ENCODE results near the gene GNAT3.

GNAT3 gene

DNA sequence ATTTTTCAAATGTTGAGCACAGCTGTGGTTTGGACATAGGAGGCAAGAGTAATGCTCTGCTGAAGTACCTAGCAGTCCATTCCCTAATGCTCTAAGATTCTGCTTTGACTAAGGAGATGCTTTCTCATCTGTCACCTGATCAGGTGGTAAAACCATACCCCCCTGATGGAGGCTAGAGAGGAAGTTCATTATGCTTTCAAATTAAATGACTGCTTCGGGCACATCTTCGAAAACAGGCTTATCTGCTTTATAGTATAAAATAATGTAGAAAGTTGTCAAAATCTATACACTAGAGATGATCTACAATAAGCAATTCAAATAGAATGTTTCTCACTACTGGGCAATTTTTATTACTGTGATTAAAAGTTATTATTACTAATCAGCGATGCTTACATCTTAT lies at the start of gene GNAT3:
Gene GNAT3 (minus strand): TSS at position 101 of the 400 bp plus-strand sequence. CDS start 138 bp downstream, outside the sequence.
- no peak for DNase-seq (ENCODE audit: low read depth)

DNA sequence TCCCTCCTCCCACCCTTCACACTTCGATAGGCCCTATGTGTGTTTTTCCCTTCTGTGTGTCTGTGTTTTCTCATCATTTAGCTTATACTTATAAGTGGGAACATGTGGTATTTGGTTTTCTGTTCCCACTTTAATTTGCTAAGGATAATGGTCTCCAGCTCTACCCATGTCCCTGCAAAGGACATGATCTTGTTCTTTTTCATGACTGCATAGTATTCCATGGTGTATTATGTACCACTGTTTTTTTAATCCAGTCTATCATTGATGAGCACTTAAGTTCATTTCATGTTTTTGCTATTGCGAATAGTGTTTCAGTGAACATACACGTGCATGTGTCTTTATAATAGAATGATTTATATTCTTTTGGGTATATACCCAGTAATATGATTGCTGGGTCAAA lies 46.3 kb upstream of the GNAT3 start:
- DNase-seq (ENCODE audit: low read depth) = no peak

DNA sequence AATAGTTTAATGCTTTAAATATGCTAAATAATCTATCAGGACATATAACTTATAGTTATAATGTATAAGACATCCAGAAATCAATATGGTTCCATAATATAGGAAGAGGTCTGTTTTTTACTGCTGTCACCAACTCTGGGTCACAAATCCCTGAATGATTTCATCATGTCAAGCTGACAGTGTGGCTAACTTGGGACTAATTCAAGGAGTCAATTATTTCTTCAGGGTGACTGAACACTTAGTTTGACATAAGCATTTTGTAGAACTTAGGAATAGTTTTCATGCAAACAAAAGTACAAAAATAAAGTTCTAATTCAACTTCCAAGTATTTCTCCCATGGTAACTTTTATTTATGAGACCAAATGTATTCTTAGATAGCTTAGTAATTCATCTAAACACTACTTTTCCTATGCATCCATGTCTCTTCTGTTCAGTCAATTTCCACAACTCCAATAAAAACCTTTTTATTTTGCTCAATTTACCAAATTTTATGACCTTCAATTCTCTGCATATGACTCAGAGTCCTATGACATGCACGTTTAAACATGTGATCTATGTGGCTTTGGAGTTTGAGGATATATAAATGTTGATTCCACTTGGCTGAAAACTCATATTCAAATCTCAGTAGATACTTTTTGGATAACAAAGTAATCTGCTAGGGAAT lies 40.3 kb upstream of the GNAT3 start:
- DNase-seq (ENCODE audit: low read depth) = peak; percentile 54

- no peak for DNase-seq (ENCODE audit: low read depth)
Observed at GRCh38 chr7:80550005-80550404, 38.1 kb upstream of the GNAT3 start.

DNA sequence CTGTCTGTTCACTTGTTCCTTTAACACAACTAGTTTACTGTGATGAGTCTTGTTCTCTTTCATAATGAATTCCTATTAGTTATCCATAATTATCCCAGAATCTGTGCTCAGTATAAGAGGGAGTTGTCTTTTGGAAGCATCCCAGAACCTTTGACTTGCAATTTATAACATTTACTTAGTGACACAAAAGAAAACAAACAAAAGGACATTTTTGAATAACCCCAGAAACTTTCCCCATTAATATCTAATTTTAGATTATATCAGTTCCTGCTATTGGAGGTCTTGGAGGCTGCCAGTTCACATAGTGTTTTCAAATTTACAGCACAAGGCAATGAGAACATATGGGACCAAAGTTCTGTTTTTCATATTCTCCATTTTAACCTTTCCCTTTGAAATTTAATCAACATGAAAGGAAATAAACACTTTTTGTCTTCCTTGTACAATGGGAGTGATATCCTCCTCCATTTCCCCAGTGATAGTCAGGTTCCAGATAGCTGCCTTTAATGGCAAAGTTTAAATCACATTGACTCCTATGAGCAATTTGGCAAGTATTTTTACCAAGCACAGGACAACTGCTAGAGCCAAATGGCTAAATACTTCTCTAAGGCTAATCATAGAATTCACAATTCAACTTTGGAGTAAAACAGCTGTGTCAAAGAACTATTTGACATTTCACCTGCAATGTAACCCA lies 37.1 kb upstream of the GNAT3 start:
- peak; percentile 6 for DNase-seq (ENCODE audit: low read depth)

DNA sequence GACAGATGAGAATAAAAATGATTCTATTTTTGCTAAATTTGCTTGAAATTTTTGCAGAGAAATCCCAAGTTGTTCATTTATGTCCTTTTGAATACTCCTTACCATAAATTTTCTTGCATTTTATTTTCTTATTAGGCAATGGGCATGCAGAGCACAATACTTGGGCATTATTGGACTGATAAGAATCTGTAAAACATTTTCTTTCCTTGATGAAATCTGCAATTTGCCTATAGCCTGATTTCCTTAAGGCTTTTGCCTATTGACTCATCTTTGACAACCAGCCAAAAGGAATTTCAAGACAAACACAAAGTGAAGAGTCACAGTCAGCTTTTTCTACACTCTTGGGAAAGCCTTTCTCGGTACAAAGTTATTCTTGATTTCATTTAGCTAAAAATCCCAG lies 30.5 kb upstream of the GNAT3 start:
- DNase-seq (ENCODE audit: low read depth) = peak; percentile 86

DNA sequence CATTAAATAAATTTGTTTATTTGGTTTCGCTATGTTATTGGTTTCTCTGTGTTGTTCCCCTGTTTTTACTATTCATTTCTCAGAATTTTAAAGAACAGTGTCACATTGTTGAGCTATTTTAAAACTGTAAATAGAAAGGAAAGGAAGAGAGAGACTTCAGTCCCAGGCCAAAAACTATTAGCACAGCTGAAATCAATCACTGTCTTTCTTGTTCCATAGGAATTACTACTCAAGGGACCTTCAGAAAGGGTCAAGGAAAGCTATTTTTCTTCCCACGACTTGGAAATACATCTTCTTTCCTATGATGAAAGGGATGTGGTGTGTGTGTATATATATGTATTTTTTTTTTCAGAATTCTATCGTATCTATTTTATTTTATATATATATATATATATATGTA lies 29.0 kb upstream of the GNAT3 start:
- DNase-seq (ENCODE audit: low read depth) = no peak

DNA sequence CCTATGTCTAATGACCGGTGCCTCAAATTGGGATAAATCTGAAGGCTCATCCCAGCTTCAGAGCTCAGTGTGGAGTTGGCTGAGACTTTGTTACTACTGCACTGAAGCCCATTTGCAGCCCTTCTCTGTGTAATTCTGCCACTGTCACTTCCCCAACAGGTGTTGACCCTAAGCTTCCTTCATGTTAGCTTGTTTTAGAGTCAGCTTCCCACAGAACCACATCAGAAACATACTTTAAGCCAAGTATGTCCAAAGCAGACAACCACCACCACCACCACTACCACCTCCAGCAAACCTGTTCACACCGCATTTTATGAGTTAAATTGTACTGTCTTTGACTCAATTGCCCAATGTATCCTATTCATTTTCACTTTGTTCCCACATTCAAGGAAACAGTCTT lies 25.2 kb upstream of the GNAT3 start:
- no peak for DNase-seq (ENCODE audit: low read depth)

DNA sequence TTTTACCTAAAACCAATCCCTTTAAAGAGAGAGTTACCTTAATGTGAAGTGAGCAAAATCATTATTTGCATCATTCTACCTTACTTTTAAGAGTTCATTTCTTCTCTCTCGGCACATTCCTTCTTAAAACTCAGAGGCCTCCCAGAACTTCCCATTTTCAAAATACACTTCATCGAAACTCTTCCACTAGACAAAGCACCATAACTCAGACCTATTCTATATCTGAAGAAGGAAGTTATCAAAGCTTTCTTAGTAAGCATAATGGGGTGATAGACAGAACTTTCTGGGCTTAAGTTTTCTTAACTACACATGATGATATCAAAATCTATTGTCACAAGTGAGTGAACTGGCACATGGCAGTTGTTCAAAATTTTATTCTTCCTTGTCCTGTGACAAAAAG lies 24.6 kb upstream of the GNAT3 start:
- no peak for DNase-seq (ENCODE audit: low read depth)

- DNase-seq (ENCODE audit: low read depth) = no peak
Observed at GRCh38 chr7:80533287-80533686, 21.4 kb upstream of the GNAT3 start.

GRCh38 chr7:80532153-80532552 lies 20.3 kb upstream of the GNAT3 start:
- DNase-seq (ENCODE audit: low read depth) = no peak

DNA sequence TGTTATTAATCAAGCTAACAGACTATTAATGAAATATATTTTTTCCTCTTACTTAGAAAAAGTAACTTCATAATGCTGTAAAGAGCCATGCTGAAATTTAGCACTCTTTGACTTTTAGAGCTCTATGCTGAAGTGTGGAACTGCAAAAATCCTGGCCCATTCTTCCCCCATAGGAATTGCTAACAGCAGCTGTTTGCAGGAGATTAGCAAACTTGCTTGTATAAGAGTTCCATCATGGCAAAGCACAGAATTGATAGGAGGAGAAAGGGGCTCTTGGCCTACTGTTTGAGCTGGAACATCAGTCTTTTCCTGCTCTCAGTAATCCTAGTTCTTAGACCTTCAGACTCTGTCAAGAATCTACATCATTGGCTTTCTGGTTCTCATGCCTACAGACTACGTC lies 18.3 kb upstream of the GNAT3 start:
- no peak for DNase-seq (ENCODE audit: low read depth)

- no peak for DNase-seq (ENCODE audit: low read depth)
Observed at GRCh38 chr7:80529362-80529761, 17.5 kb upstream of the GNAT3 start.

GRCh38 chr7:80528689-80529088 lies 16.8 kb upstream of the GNAT3 start:
- DNase-seq (ENCODE audit: low read depth) = no peak

- DNase-seq (ENCODE audit: low read depth) = no peak
Observed at GRCh38 chr7:80526472-80526871, 14.6 kb upstream of the GNAT3 start.

- DNase-seq (ENCODE audit: low read depth) = no peak
Observed at GRCh38 chr7:80524693-80525092, 12.8 kb upstream of the GNAT3 start.

DNA sequence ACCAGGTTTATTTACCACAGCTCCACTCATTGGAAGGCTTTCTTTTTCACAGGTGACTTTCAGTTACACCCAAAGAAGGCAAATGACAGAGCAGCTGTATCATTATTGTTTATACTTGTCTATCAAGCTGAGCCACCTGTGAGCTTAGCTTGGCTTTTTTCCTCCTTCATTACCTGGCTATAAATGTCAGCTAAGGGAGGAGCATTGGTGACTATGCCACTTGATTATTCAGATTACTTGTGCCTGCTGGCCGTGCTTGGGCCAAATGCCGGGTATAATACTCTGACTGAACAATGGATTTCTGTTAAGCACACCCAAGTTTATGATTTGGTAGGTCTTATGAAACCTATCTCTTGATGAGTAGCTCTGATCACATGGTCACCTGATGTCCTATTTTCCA lies 9.9 kb upstream of the GNAT3 start:
- DNase-seq (ENCODE audit: low read depth) = no peak

- DNase-seq (ENCODE audit: low read depth) = no peak
Observed at GRCh38 chr7:80520199-80520598, 8.3 kb upstream of the GNAT3 start.

- DNase-seq (ENCODE audit: low read depth) = no peak
Observed at GRCh38 chr7:80517282-80517747, 5.5 kb upstream of the GNAT3 start.

GRCh38 chr7:80515298-80515697 lies 3.4 kb upstream of the GNAT3 start:
- DNase-seq (ENCODE audit: low read depth) = no peak

GRCh38 chr7:80510021-80510420 lies 1.8 kb downstream of the GNAT3 start:
- DNase-seq (ENCODE audit: low read depth) = no peak

GRCh38 chr7:80508440-80508839 lies 3.4 kb downstream of the GNAT3 start:
- DNase-seq (ENCODE audit: low read depth) = no peak

- no peak for DNase-seq (ENCODE audit: low read depth)
Observed at GRCh38 chr7:80505900-80506500, 5.9 kb downstream of the GNAT3 start.

Data from GM04504 (cell line).